ENCODE results near the gene GALR1.
"Not testable (repeated sequence)": the region's sequence is repeated elsewhere in the genome, so short reads cannot be mapped to it uniquely, and the experiment has no call there.

The GALR1 gene

GRCh38 chr18:77251730-77252050 is 2.0 kb downstream of the GALR1 start:
- DNase-seq = no peak

- DNase-seq = no peak
Observed at GRCh38 chr18:77254711-77255405, 5.2 kb downstream of the GALR1 start.

DNA sequence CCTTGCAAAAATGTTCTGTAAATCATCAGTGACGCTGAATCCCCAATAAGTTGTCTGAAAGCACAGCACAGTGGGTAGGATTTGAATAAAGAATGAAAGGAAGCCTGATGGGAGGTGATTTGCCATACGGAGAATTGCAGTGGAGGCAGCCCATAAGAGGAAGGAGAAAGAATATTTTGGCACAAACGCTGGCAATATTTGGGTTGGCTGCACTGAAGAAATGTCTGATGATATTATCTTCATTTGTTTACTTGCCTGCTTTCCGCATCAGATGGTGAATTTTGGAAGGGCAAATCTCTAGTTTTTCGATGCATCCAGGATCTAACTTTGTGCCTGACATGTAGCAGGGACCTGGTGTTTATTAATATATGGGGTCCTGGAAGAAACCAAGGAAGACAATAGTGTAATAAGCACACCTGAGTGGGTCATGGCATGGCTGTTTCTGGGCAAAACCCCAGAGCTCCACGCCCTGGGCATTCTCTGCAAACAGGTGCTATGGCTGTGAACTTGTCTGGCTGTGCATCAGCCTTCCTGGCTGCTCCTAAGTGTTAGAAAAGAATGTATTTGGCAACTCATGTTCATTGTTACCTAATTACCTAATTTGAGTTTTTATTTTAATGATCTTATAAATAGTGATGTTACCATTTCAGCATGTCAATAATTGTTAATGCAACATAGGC is 5.9 kb downstream of the GALR1 start:
- DNase-seq = no peak

GRCh38 chr18:77262643-77263465 is 13.2 kb downstream of the GALR1 start:
- no peak for DNase-seq

- no peak for DNase-seq
Observed at GRCh38 chr18:77263466-77263763, 13.8 kb downstream of the GALR1 start.

GRCh38 chr18:77267969-77268368 is 18.3 kb downstream of the GALR1 start:
- DNase-seq = no peak

DNA sequence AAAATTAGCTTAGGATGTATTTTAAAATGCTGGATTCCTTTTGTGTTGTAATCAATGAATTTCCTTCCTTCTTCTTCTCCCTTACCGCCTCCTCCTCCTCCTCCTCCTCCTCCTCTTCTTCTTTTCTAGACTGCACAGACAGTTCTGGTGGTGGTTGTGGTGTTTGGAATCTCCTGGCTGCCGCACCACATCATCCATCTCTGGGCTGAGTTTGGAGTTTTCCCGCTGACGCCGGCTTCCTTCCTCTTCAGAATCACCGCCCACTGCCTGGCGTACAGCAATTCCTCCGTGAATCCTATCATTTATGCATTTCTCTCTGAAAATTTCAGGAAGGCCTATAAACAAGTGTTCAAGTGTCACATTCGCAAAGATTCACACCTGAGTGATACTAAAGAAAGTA is 18.8 kb downstream of the GALR1 start:
- DNase-seq = no peak

- DNase-seq = no peak
Observed at GRCh38 chr18:77271576-77272481, 22.2 kb downstream of the GALR1 start.

DNA sequence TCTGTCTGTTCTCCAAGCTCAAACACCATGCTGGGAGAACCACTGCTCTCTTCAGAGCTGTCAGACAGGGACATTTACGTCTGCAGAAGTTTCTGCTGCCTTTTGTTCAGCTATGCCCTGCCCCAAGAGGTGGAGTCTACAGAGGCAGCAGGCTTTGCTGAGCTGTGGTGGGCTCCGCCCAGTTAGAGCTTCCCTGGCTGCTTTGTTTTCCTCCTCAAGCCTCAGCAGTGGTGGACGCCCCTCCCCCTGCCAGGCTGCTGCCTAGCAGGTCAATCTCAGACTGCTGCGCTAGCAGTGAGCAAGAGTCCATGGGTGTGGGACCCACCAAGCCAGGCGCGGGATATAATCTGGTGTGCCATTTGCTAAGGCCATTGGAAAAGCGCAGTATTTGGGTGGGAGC is 41.2 kb downstream of the GALR1 start:
- not testable (repeated sequence) for DNase-seq

- DNase-seq = no peak
Observed at GRCh38 chr18:77298172-77298571, 48.5 kb downstream of the GALR1 start.

- DNase-seq = no peak
Observed at GRCh38 chr18:77299706-77300105, 50.1 kb downstream of the GALR1 start.

GRCh38 chr18:77300579-77300978 is 50.9 kb downstream of the GALR1 start:
- no peak for DNase-seq

GRCh38 chr18:77304268-77304667 is 54.6 kb downstream of the GALR1 start:
- DNase-seq = no peak

DNA sequence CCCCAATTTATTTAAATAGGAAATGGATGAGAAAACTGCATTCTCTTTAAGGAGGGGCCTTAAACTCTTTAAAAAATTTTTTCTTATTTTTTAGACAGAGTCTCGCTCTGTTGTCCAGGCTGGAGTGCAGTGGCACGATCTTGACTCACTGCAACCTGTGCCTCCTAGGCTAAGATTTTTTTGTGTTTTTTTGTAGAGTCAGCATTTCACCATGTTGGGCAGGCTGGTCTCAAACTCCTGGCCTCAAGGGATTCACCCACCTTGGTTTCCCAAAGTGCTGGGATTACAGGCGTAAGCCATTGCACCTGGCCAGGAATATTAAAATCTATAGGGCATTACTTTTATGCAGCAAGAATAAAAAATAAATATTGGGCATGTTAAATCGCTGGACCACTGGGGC is 56.0 kb downstream of the GALR1 start:
- no peak for DNase-seq

DNA sequence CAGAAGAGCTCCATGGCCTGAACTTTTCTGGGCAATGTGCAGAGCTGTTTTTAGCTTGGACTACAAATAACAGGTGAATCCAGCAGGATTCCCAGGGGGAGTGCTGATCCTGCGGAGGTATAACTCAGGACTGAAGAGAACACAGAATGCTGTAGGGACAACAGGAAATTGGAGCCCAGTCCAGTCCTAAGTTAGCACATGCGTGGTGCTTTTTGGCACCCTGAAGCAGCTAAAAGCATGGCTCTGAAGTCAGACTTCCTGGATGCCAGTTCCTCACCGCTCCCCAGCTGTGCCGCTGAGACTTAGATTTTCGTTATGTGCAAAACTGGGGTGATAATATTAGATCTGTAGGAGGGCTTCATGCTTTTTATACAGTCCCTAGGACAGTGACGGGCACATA is 58.6 kb downstream of the GALR1 start:
- DNase-seq = no peak

GRCh38 chr18:77314511-77314910 is 64.9 kb downstream of the GALR1 start:
- no peak for DNase-seq

- no peak for DNase-seq
Observed at GRCh38 chr18:77314952-77315351, 65.3 kb downstream of the GALR1 start.

GRCh38 chr18:77316008-77316407 is 66.4 kb downstream of the GALR1 start:
- DNase-seq = no peak

DNA sequence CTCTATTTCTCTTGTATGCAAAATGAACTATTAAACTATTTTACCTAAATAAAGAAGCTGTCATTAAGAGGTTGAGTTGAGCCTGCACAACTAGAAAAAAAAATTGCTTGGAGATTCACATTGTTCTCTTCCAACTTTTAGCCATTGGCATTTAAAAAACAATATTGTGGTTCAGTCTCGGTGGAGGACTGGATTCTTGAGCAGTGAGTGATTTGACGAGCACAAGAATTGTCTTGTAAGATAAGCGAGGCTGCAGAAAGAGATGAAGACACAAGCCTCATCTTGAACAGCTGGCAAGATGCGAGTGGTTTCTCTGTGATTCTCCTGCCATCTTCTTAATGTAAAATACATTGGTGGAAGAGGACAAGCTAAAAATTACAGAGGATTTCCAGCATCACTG is 67.0 kb downstream of the GALR1 start:
- no peak for DNase-seq

GRCh38 chr18:77320971-77321559 is 71.4 kb downstream of the GALR1 start:
- no peak for DNase-seq

DNA sequence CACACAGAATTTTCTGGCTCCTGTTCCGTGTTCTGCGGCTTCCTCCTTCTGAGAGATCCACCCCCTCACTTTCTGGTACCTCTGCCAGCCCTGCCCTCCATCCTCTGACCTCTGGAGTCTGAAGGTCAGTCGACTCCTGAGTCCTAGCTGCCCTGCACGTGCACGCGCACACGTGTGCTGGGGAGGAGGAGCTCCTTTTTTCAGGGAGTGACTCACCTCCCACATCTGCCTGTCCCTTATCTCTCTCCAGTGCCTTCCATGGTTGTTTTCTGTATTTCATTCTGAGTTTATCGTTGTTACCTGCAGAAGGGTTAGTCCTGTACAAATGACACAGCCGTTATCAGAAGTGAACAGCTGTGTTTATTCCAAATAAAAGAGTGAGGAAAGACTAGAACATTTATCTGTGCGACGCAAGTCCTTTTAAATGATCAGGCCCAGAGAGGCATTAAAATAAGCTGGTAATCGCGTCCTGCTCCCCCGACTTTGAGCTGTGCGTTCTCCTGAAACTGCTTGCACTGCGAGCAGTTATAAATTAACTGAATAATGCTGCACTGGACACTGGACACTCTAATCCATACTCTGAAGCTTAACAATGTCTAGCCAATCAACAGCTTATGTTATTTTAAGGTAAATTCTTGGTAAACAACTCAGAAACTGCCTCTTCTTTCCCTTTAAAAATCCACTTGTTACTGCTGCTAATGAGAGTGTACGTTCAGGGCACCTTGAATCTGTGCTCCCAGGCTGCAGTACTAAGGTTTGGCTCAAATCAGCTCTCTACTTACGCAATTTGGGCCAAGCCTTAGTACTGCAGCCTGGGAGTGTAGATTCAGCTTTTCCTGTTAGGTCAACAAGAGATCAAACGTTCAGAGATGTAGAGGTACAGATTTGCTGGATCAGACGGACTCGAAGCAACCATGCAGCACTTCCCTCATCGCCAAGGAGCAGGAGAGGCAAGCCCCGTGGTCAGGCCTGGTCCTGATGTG is 72.5 kb downstream of the GALR1 start:
- no peak for DNase-seq
